ENCODE results near the gene CSE1L.
"Not testable (repeated sequence)": the region's sequence is repeated elsewhere in the genome, so short reads cannot be mapped to it uniquely, and the experiment has no call there.

The CSE1L gene

GRCh38 chr20:49063279-49063678 lies 17.2 kb downstream of the CSE1L start:
- no peak for DNase-seq

- DNase-seq, result no peak
Measured at GRCh38 chr20:49074521-49074920, 28.4 kb downstream of the CSE1L start.

- no peak for DNase-seq
Measured at GRCh38 chr20:49078310-49078709, 32.2 kb downstream of the CSE1L start.

- not testable (repeated sequence) for DNase-seq
Measured at GRCh38 chr20:49082295-49082694, 36.2 kb downstream of the CSE1L start.

GRCh38 chr20:49091104-49091503 lies 45.0 kb downstream of the CSE1L start:
- no peak for DNase-seq

GRCh38 chr20:49091762-49092161 lies 45.6 kb downstream of the CSE1L start:
- no peak for DNase-seq

- no peak for DNase-seq
Measured at GRCh38 chr20:49096203-49096730, 50.2 kb downstream of the CSE1L start.

GRCh38 chr20:49097159-49097558 lies 51.0 kb downstream of the CSE1L start:
- DNase-seq, result no peak

GRCh38 chr20:49098136-49098535 lies 52.0 kb downstream of the CSE1L start:
- DNase-seq, result no peak

- DNase-seq, result no peak
Measured at GRCh38 chr20:49099011-49099410, 52.9 kb downstream of the CSE1L start.

- DNase-seq, result not testable (repeated sequence)
Measured at GRCh38 chr20:49100292-49100691, 54.2 kb downstream of the CSE1L start.

- DNase-seq, result no peak
Measured at GRCh38 chr20:49100972-49101371, 54.9 kb downstream of the CSE1L start.

- DNase-seq, result no peak
Measured at GRCh38 chr20:49103019-49103418, 56.9 kb downstream of the CSE1L start.

GRCh38 chr20:49103647-49104364 lies 57.7 kb downstream of the CSE1L start:
- DNase-seq, result no peak

- no peak for DNase-seq
Measured at GRCh38 chr20:49104365-49104648, 58.2 kb downstream of the CSE1L start.

- DNase-seq, result not testable (repeated sequence)
Measured at GRCh38 chr20:49104979-49105547, 59.0 kb downstream of the CSE1L start.

GRCh38 chr20:49106328-49106727 lies 60.2 kb downstream of the CSE1L start:
- no peak for DNase-seq

GRCh38 chr20:49110767-49111694 lies 64.9 kb downstream of the CSE1L start:
- DNase-seq, result no peak

- DNase-seq, result no peak
Measured at GRCh38 chr20:49112596-49113274, 66.6 kb downstream of the CSE1L start.

- no peak for DNase-seq
Measured at GRCh38 chr20:49115564-49115963, 69.5 kb downstream of the CSE1L start.

GRCh38 chr20:49118307-49118706 lies 72.2 kb downstream of the CSE1L start:
- no peak for DNase-seq

- DNase-seq, result no peak
Measured at GRCh38 chr20:49119988-49120387, 73.9 kb downstream of the CSE1L start.

GRCh38 chr20:49122920-49123319 lies 76.8 kb downstream of the CSE1L start:
- DNase-seq, result no peak
